Epithelial cell of esophagus (primary cell): ENCODE results near the gene CD52.
"Not testable (repeated sequence)": the region's sequence is repeated elsewhere in the genome, so short reads cannot be mapped to it uniquely, and the experiment has no call there.

Experiments
- DNase-seq: peaks from one replicate; pipeline ENCODE4 v3.0.0; 2010; ENCODE audit warnings: low read depth
- H3K4me3 ChIP-seq: 2 replicates; pipeline ENCODE4 v1.5.1; 2011; ENCODE audit warnings: mild to moderate bottlenecking, low read length, control low read depth
- CTCF ChIP-seq: IDR thresholded peaks from 2 replicates; pipeline ENCODE4 v1.5.1; 2011; ENCODE audit warnings: low read depth, mild to moderate bottlenecking, low read length, control low read depth, inconsistent platforms; ENCODE audit not compliant: insufficient read depth; ENCODE audit errors: missing control alignments

CD52 gene

GRCh38 chr1:26290122-26290881 is 27.5 kb upstream of the CD52 start:
- no peak for DNase-seq

GRCh38 chr1:26290882-26291261 is 26.9 kb upstream of the CD52 start:
- DNase-seq, result no peak
- no peak overlapping the region for H3K4me3 ChIP-seq
- no peak for TF ChIP-seq CTCF

More at GRCh38 chr1:26290122-26290881, 27.5 kb upstream of the CD52 start:
- no peak for TF ChIP-seq CTCF
- H3K4me3 ChIP-seq, result no peak overlapping the region

- no peak for DNase-seq
- no peak for TF ChIP-seq CTCF
- H3K4me3 ChIP-seq, result no peak overlapping the region
These were observed 26.3 kb upstream of the CD52 start for GRCh38 chr1:26291433-26291832.

- no peak overlapping the region for H3K4me3 ChIP-seq
- no peak for TF ChIP-seq CTCF
- no peak for DNase-seq
These were observed 25.8 kb upstream of the CD52 start for GRCh38 chr1:26291939-26292338.

GRCh38 chr1:26292735-26293134 is 25.0 kb upstream of the CD52 start:
- not testable (repeated sequence) for DNase-seq, H3K4me3 ChIP-seq

- H3K4me3 ChIP-seq, result no peak overlapping the region
These were observed 23.8 kb upstream of the CD52 start for GRCh38 chr1:26293911-26294463.

More at GRCh38 chr1:26293911-26294463, 23.8 kb upstream of the CD52 start:
- DNase-seq, result no peak
- TF ChIP-seq CTCF, result no peak
